ENCODE measurements around the gene PTPN11.
"Not testable (repeated sequence)": the region's sequence is repeated elsewhere in the genome, so short reads cannot be mapped to it uniquely, and the experiment has no call there.

Gene PTPN11

GRCh38 chr12:112448165-112448564, 29.4 kb downstream of the PTPN11 start:
- not testable (repeated sequence) for DNase-seq (ENCODE audit: low spot score)

GRCh38 chr12:112450725-112451124, 32.0 kb downstream of the PTPN11 start:
- peak; percentile 63 for DNase-seq (ENCODE audit: low spot score)

GRCh38 chr12:112456029-112456428, 37.3 kb downstream of the PTPN11 start:
- DNase-seq (ENCODE audit: low spot score), result no peak

- DNase-seq (ENCODE audit: low spot score), result not testable (repeated sequence)
Measured at GRCh38 chr12:112457142-112457541, 38.4 kb downstream of the PTPN11 start.

GRCh38 chr12:112458330-112458729, 39.6 kb downstream of the PTPN11 start:
- DNase-seq (ENCODE audit: low spot score), result no peak

GRCh38 chr12:112458751-112459150, 40.0 kb downstream of the PTPN11 start:
- DNase-seq (ENCODE audit: low spot score), result no peak

GRCh38 chr12:112463478-112463877, 44.7 kb downstream of the PTPN11 start:
- no peak for DNase-seq (ENCODE audit: low spot score)

GRCh38 chr12:112464605-112465004, 45.9 kb downstream of the PTPN11 start:
- DNase-seq (ENCODE audit: low spot score), result no peak

- DNase-seq (ENCODE audit: low spot score), result no peak
Measured at GRCh38 chr12:112466011-112466422, 47.3 kb downstream of the PTPN11 start.

- no peak for DNase-seq (ENCODE audit: low spot score)
Measured at GRCh38 chr12:112466835-112467234, 48.1 kb downstream of the PTPN11 start.

- DNase-seq (ENCODE audit: low spot score), result no peak
Measured at GRCh38 chr12:112468046-112468445, 49.3 kb downstream of the PTPN11 start.

- DNase-seq (ENCODE audit: low spot score), result peak; percentile 9
Measured at GRCh38 chr12:112473056-112473455, 54.3 kb downstream of the PTPN11 start.

- no peak for DNase-seq (ENCODE audit: low spot score)
Measured at GRCh38 chr12:112479413-112479812, 60.7 kb downstream of the PTPN11 start.

GRCh38 chr12:112480931-112481330, 62.2 kb downstream of the PTPN11 start:
- DNase-seq (ENCODE audit: low spot score), result peak; percentile 19

- DNase-seq (ENCODE audit: low spot score), result peak; percentile 18
Measured at GRCh38 chr12:112482733-112483132, 64.0 kb downstream of the PTPN11 start.

- no peak for DNase-seq (ENCODE audit: low spot score)
Measured at GRCh38 chr12:112486361-112486760, 67.6 kb downstream of the PTPN11 start.

- DNase-seq (ENCODE audit: low spot score), result no peak
Measured at GRCh38 chr12:112488257-112488876, 69.6 kb downstream of the PTPN11 start.

GRCh38 chr12:112489456-112489855, 70.7 kb downstream of the PTPN11 start:
- DNase-seq (ENCODE audit: low spot score), result no peak

GRCh38 chr12:112496496-112496895, 77.7 kb downstream of the PTPN11 start:
- DNase-seq (ENCODE audit: low spot score), result no peak

- no peak for DNase-seq (ENCODE audit: low spot score)
Measured at GRCh38 chr12:112498580-112498979, 79.8 kb downstream of the PTPN11 start.

GRCh38 chr12:112503512-112503911, 84.8 kb downstream of the PTPN11 start:
- DNase-seq (ENCODE audit: low spot score), result no peak

GRCh38 chr12:112506513-112507166, 87.9 kb downstream of the PTPN11 start:
- no peak for DNase-seq (ENCODE audit: low spot score)

- DNase-seq (ENCODE audit: low spot score), result no peak
Measured at GRCh38 chr12:112513471-112513870, 94.7 kb downstream of the PTPN11 start.

GRCh38 chr12:112514456-112514855, 95.7 kb downstream of the PTPN11 start:
- DNase-seq (ENCODE audit: low spot score), result no peak

Data from cerebellar cortex (tissue), 1 donor.